SK-N-SH (cell line): Measurements from ENCODE around the gene XIRP2. TPM values are rescaled to one million over a fixed set of nuclear protein-coding genes. Genes with fewer than 3 reads are reported as not detected.

Experiments
- CTCF ChIA-PET: fragments of 300-600, 350-600 bp; formaldehyde crosslinking; extraction: SDS; loops from one replicate; lab custom pipeline; 2021; lab: Yijun Ruan, JAX
- POLR2A ChIA-PET: fragments of 350-600 bp; sonication (Branson Sonifier 250); formaldehyde crosslinking; extraction: SDS; loops from one replicate; lab custom pipeline; 2020; ENCODE audit warnings: antibody characterized with exemption, inconsistent platforms; lab: Yijun Ruan, JAX
- DNase-seq: peaks from one replicate; pipeline ENCODE4 v3.0.0; 2012
- H2AFZ ChIP-seq: fragments of 200-600 bp; sonication (generic); 2 replicates; pipeline ENCODE4 v1.8.1; 2016; ENCODE audit warnings: antibody characterized with exemption, mild to moderate bottlenecking, low read depth
- H3F3A ChIP-seq: fragments of 200-600 bp; sonication (generic); replicated peaks from 2 replicates; pipeline ENCODE3; 2016; ENCODE audit warnings: antibody characterized with exemption, mild to moderate bottlenecking; ENCODE audit not compliant: insufficient read depth
- H3K27ac ChIP-seq, 2 experiments: fragments of 200-500 bp in 1 of 2; fragments of 200-600 bp in 1 of 2; sonication (Bioruptor generic) in 1 of 2; sonication (generic), shearing (Covaris generic) in 1 of 2; 2 replicates each; pipeline versions ENCODE4 v1.5.1 to v1.6.1; 2014 to 2016; ENCODE audit warnings: low read depth in 2 of 2, inconsistent platforms in 1 of 2, low read length in 1 of 2, mild to moderate bottlenecking in 1 of 2, mixed read lengths in 1 of 2
- H3K27me3 ChIP-seq: fragments of 200-600 bp; sonication (generic), shearing (Covaris generic); 2 replicates; pipeline ENCODE4 v1.6.1; 2016; ENCODE audit warnings: mixed run types; ENCODE audit not compliant: insufficient read depth
- H3K36me3 ChIP-seq, 2 experiments: fragments of 200-500 bp in 1 of 2; fragments of 200-600 bp in 1 of 2; sonication (Bioruptor generic) in 1 of 2; sonication (generic) in 1 of 2; replicated peaks in 1 of 2; 2 replicates each; pipeline versions ENCODE3 to v1.5.1; 2014 to 2016; ENCODE audit warnings: low read length in 1 of 2, mild to moderate bottlenecking in 1 of 2; ENCODE audit not compliant: insufficient read depth in 2 of 2, control insufficient read depth in 1 of 2
- H3K4me1 ChIP-seq, 2 experiments: fragments of 200-500 bp in 1 of 2; fragments of 200-600 bp in 1 of 2; sonication (Bioruptor generic) in 1 of 2; sonication (generic), shearing (Covaris generic) in 1 of 2; 2 replicates each; pipeline versions ENCODE4 v1.5.1 to v1.6.1; 2014 to 2016; ENCODE audit warnings: low read depth in 1 of 2, low read length in 1 of 2, mixed run types in 1 of 2; ENCODE audit not compliant: insufficient read depth in 2 of 2, control insufficient read depth in 1 of 2
- H3K4me2 ChIP-seq: fragments of 200-600 bp; sonication (generic), shearing (Covaris generic); 2 replicates; pipeline ENCODE4 v1.6.1; 2017; ENCODE audit warnings: mixed run types
- H3K4me3 ChIP-seq, 2 experiments: fragments of 200-500 bp in 1 of 2; fragments of 200-600 bp in 1 of 2; sonication (Bioruptor generic) in 1 of 2; sonication (generic), shearing (Covaris generic) in 1 of 2; 2 replicates each; pipeline versions ENCODE4 v1.5.1 to v1.8.1; 2014 to 2016; ENCODE audit warnings: low read depth in 2 of 2, inconsistent platforms in 1 of 2, low read length in 1 of 2, mild to moderate bottlenecking in 1 of 2, mixed read lengths in 1 of 2, moderate library complexity in 1 of 2
- H3K79me2 ChIP-seq: fragments of 200-600 bp; sonication (generic); 2 replicates; pipeline ENCODE4 v1.8.1; 2017; ENCODE audit warnings: mild to moderate bottlenecking; ENCODE audit not compliant: insufficient read depth
- H3K9ac ChIP-seq: fragments of 200-600 bp; sonication (generic); 2 replicates; pipeline ENCODE4 v1.6.1; 2017; ENCODE audit warnings: mixed run types
- H3K9me2 ChIP-seq: fragments of 200-600 bp; sonication (generic); 2 replicates; pipeline ENCODE4 v1.6.1; 2017; ENCODE audit warnings: mixed run types
- H3K9me3 ChIP-seq: fragments of 200-600 bp; sonication (generic); 2 replicates; pipeline ENCODE4 v1.6.1; 2017; ENCODE audit warnings: mixed run types, mild to moderate bottlenecking, moderate library complexity
- H4K20me1 ChIP-seq: fragments of 200-600 bp; sonication (generic); 2 replicates; pipeline ENCODE4 v1.6.1; 2017; ENCODE audit warnings: mild to moderate bottlenecking, mixed run types; ENCODE audit not compliant: insufficient read depth
- CHD2 ChIP-seq: fragments of 150-350 bp; IDR thresholded peaks from 2 replicates; pipeline ENCODE4 v1.6.1; 2018; ENCODE audit warnings: low read length; ENCODE audit not compliant: partially characterized antibody
- ELF1 ChIP-seq: IDR thresholded peaks from 2 replicates; pipeline ENCODE4 v1.4.0; 2012
- EP300 ChIP-seq, 2 experiments: IDR thresholded peaks; 2 replicates each; pipeline versions ENCODE4 v1.4.0 to v1.6.1; 2012; ENCODE audit warnings: borderline replicate concordance in 1 of 2, low read depth in 1 of 2, low read length in 1 of 2
- EZH2phosphoT487 ChIP-seq: fragments of 200-600 bp; sonication (generic); IDR thresholded peaks from 2 replicates; pipeline ENCODE4 v1.6.1; 2017; ENCODE audit warnings: low read depth, mixed run types, mild to moderate bottlenecking, antibody characterized with exemption, moderate library complexity, borderline replicate concordance
- GATA2 ChIP-seq: sonication (generic); formaldehyde crosslinking; IDR thresholded peaks from 2 replicates; pipeline ENCODE4 v1.5.0; 2020; ENCODE audit warnings: mild to moderate bottlenecking, missing genetic modification reagents
- JUND ChIP-seq: IDR thresholded peaks from 2 replicates; pipeline ENCODE4 v1.4.0; 2012
- MAX ChIP-seq: IDR thresholded peaks from 2 replicates; pipeline ENCODE4 v1.4.0; 2012; ENCODE audit warnings: low read depth
- MXI1 ChIP-seq: IDR thresholded peaks from 2 replicates; pipeline ENCODE4 v1.6.1; 2012; ENCODE audit warnings: mild to moderate bottlenecking, low read depth, low read length, improper control_type of control experiment
- NRF1 ChIP-seq: IDR thresholded peaks from 2 replicates; pipeline ENCODE4 v1.6.1; 2012; ENCODE audit warnings: low read depth, mild to moderate bottlenecking, low read length
- POLR2AphosphoS5 ChIP-seq: IDR thresholded peaks from 2 replicates; pipeline ENCODE4 v1.6.1; 2012; ENCODE audit warnings: low read depth, low read length
- RCOR1 ChIP-seq: fragments of 150-350 bp; IDR thresholded peaks from 2 replicates; pipeline ENCODE4 v1.6.1; 2017; ENCODE audit warnings: antibody characterized with exemption, low read length
- RFX5 ChIP-seq: IDR thresholded peaks from 2 replicates; pipeline ENCODE4 v1.6.1; 2012; ENCODE audit warnings: mild to moderate bottlenecking, improper control_type of control experiment, low read length
- SIN3A ChIP-seq: IDR thresholded peaks from 2 replicates; pipeline ENCODE4 v1.6.1; 2012; ENCODE audit warnings: low read depth, mild to moderate bottlenecking, low read length, moderate library complexity, borderline replicate concordance
- TAF1 ChIP-seq: IDR thresholded peaks from 2 replicates; pipeline ENCODE4 v1.6.1; 2012; ENCODE audit warnings: low read depth, mild to moderate bottlenecking, low read length, moderate library complexity, borderline replicate concordance
- TCF12 ChIP-seq: IDR thresholded peaks from 2 replicates; pipeline ENCODE4 v1.4.0; 2012
- YY1 ChIP-seq: IDR thresholded peaks from 2 replicates; pipeline ENCODE4 v1.4.0; 2012; ENCODE audit warnings: low read depth, mild to moderate bottlenecking
- WGBS: methylation state at CpG from one replicate; pipeline ENCODE4 v1.1.6; 2017; ENCODE audit warnings: low lambda C conversion rate; 5-methylcytosine and 5-hydroxymethylcytosine counted together
- polyA plus RNA-seq, 3 experiments: library from polyadenylated mRNA; depleted of rRNA; stranded (reverse); fragments of >200 nt; gene quantifications; 2 replicates each; pipeline ENCODE4 v1.2.3, GENCODE V29; 2012
- TF ChIP-seq, protein P1 (sequence below): IDR thresholded peaks from 2 replicates; pipeline ENCODE4 v1.4.0; 2012; ENCODE audit warnings: low read depth, borderline replicate concordance
- TF ChIP-seq, protein P2 (sequence below): IDR thresholded peaks from 2 replicates; pipeline ENCODE4; 2012

XIRP2 gene
- polyA plus RNA-seq, 1 of the 3 experiments (the other 2 are of a cell fraction), result 0.02 TPM

- Histone ChIP-seq H2AFZ (no peak overlapping the region), H3K9me3 (no peaks in the 10 kb centered on the region), H3K4me3 (no peak overlapping the region), H4K20me1 (no peaks in the 10 kb centered on the region), H3F3A (peaks cover 3% of the 10 kb centered on the region), H3K27me3 (no peaks in the 10 kb centered on the region), H3K4me2 (no peak overlapping the region), H3K4me1 (no peaks in the 10 kb centered on the region; a peak in 1 of 4 replicates), H3K9me2 (0 out of 2 replicates have a peak, but pooled peaks cover 3% of the 10 kb centered on the region), H3K9ac (no peak overlapping the region), H3K36me3 (no peaks in the 10 kb centered on the region), H3K27ac (no peak overlapping the region), H3K79me2 (no peaks in the 10 kb centered on the region)
- no peak for DNase-seq
- TF ChIP-seq, protein P1, sequence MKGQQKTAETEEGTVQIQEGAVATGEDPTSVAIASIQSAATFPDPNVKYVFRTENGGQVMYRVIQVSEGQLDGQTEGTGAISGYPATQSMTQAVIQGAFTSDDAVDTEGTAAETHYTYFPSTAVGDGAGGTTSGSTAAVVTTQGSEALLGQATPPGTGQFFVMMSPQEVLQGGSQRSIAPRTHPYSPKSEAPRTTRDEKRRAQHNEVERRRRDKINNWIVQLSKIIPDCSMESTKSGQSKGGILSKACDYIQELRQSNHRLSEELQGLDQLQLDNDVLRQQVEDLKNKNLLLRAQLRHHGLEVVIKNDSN, result no peak
- TF ChIP-seq GATA2, result no peak
- TF ChIP-seq SIN3A, result no peak
- TF ChIP-seq, protein P2, sequence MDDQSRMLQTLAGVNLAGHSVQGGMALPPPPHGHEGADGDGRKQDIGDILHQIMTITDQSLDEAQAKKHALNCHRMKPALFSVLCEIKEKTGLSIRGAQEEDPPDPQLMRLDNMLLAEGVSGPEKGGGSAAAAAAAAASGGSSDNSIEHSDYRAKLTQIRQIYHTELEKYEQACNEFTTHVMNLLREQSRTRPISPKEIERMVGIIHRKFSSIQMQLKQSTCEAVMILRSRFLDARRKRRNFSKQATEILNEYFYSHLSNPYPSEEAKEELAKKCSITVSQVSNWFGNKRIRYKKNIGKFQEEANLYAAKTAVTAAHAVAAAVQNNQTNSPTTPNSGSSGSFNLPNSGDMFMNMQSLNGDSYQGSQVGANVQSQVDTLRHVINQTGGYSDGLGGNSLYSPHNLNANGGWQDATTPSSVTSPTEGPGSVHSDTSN, result no peak
- TF ChIP-seq EZH2phosphoT487, result no peak
- no peak for TF ChIP-seq YY1
- 89% methylated on average over 3 of the region's 3 CpGs for WGBS
- ChIA-PET POLR2A (no interaction called here), CTCF (no interaction called here)
Observed at GRCh38 chr2:167287212-167287611, 398.9 kb downstream of the XIRP2 start.

GRCh38 chr2:167289651-167290410 is 401.6 kb downstream of the XIRP2 start:
- no peak overlapping the region for H3K9ac ChIP-seq
- no peaks in the 10 kb centered on the region for H3K79me2 ChIP-seq
- peaks cover 3% of the 10 kb centered on the region for H3F3A ChIP-seq
- 0 out of 2 replicates have a peak, but pooled peaks cover 3% of the 10 kb centered on the region for H3K9me2 ChIP-seq
- H3K27ac ChIP-seq, result no peak overlapping the region
- H3K27me3 ChIP-seq, result peaks cover 8% of the 10 kb centered on the region; the same call in 1 of the 2 replicates
- H2AFZ ChIP-seq, result no peak overlapping the region
- 27% methylated on average over 1 of the region's 1 CpG for WGBS
- H3K4me2 ChIP-seq, result no peak overlapping the region
- no peak for DNase-seq
- POLR2A ChIA-PET, result no interaction called here
- H3K36me3 ChIP-seq, result no peaks in the 10 kb centered on the region
- H4K20me1 ChIP-seq, result no peaks in the 10 kb centered on the region
- no peak overlapping the region for H3K4me3 ChIP-seq
- H3K4me1 ChIP-seq, result peaks cover 0 to 14% of the 10 kb centered on the region in 2 experiments; a peak in 2 of 4 replicates
- H3K9me3 ChIP-seq, result no peaks in the 10 kb centered on the region
- CTCF ChIA-PET, result interaction anchor here (0.9 to 1.6 kb wide), 2 partner anchors 14 to 750 kb away, joined by 4 to 5 read pairs; no protein-coding TSS in a partner anchor
- TF ChIP-seq TCF12 (no peak), SIN3A (no peak), GATA2 (no peak), MAX (no peak), TAF1 (no peak), POLR2AphosphoS5 (no peak), CHD2 (no peak), RFX5 (no peak), RCOR1 (no peak), MXI1 (no peak), NRF1 (no peak), JUND (no peak), ELF1 (no peak), EP300 (IDR thresholded peaks at IDR 0.05; ENCODE audit: borderline replicate concordance in 1 of 2, low read depth in 1 of 2, low read length in 1 of 2) (no peak)
